IPS-15b (cell line): Measurements from ENCODE around the gene TRPV6.

Source experiments
- H3K27me3 ChIP-seq: one replicate; pipeline ENCODE4 v1.6.1; 2013; ENCODE audit warnings: low read length; ENCODE audit not compliant: control insufficient read depth, insufficient read depth
- H3K36me3 ChIP-seq: one replicate; pipeline ENCODE4 v1.6.1; 2013; ENCODE audit warnings: low read length; ENCODE audit not compliant: control insufficient read depth, insufficient read depth
- H3K4me1 ChIP-seq: one replicate; pipeline ENCODE4 v1.6.1; 2013; ENCODE audit warnings: mild to moderate bottlenecking, low read length; ENCODE audit not compliant: control insufficient read depth, insufficient read depth
- H3K4me3 ChIP-seq: one replicate; pipeline ENCODE4 v1.5.1; 2013; ENCODE audit warnings: low read depth, low read length
- H3K9ac ChIP-seq: one replicate; pipeline ENCODE4 v1.6.1; 2013; ENCODE audit warnings: low read depth, mild to moderate bottlenecking, low read length
- H3K9me3 ChIP-seq: one replicate; pipeline ENCODE4 v1.6.1; 2013; ENCODE audit warnings: mild to moderate bottlenecking, low read length; ENCODE audit not compliant: control insufficient read depth, insufficient read depth

TRPV6 gene

GRCh38 chr7:142879060-142879459 lies 6.5 kb downstream of the TRPV6 start:
- no peaks in the 10 kb centered on the region for H3K27me3 ChIP-seq
- no peaks in the 10 kb centered on the region for H3K36me3 ChIP-seq
- H3K4me3 ChIP-seq: no peak overlapping the region
- no peaks in the 10 kb centered on the region for H3K4me1 ChIP-seq
- H3K9me3 ChIP-seq: no peaks in the 10 kb centered on the region
- H3K9ac ChIP-seq: no peak overlapping the region

DNA sequence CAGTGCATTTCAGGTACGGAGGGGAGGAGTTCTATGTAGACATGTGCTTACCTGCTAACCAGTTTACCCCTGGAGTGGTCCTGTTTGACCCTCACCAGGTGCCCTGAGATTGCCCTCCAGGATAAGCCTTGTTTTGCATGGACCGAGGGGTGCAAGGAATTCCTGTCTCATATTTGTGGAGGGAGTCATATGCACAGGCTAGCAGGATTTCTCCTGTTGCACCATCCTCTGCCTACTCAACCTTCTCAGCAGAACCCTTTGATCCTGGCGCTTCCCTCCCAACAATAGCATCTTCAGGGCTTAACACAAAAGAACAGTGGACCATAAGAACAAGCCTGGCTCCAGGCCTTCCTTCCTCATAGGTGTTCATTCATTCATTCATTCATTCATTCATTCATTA lies 7.2 kb downstream of the TRPV6 start:
- no peaks in the 10 kb centered on the region for H3K36me3 ChIP-seq
- no peaks in the 10 kb centered on the region for H3K4me1 ChIP-seq
- H3K27me3 ChIP-seq: no peaks in the 10 kb centered on the region
- H3K9me3 ChIP-seq: no peaks in the 10 kb centered on the region
- H3K9ac ChIP-seq: no peak overlapping the region
- no peak overlapping the region for H3K4me3 ChIP-seq

GRCh38 chr7:142876991-142877910 lies 8.3 kb downstream of the TRPV6 start:
- Histone ChIP-seq H3K9ac (no peak overlapping the region), H3K27me3 (no peaks in the 10 kb centered on the region), H3K4me1 (no peaks in the 10 kb centered on the region), H3K9me3 (no peaks in the 10 kb centered on the region), H3K4me3 (no peak overlapping the region), H3K36me3 (no peaks in the 10 kb centered on the region)

DNA sequence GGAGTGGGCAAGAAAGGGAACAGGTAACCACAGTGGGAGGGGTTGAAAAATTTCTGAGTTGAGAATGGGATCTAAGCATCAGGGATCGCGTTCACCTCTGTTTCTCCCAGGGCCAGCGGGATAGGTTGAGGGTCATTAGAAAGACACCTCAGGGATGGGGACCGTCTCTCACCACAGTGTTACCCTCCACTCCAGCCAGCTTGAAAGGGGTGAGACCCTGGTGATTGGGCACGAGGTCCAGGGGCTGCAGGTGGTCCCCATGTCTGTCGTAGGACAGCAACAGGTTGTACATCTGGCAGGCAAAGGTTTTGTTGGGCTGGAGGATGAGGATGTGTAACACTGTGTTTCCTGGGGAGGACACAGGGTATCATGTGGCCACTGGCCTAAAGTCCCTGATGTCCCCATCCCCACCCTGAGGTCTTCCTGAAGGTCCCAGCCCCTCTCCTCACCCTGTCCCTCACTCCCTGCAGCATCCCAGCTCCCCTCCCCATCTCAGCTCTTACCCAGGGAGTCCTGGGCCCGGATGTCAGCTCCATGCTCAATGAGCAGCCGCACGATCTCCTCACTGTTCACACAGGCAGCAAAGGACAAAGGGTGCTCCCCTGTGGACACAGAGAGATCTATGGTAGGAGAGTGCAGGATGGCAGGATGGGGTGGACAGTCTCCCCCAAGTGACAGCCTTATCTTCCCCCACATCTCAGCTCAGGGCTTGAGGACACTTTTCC lies 9.1 kb downstream of the TRPV6 start:
- Histone ChIP-seq H3K4me3 (no peak overlapping the region), H3K9ac (no peak overlapping the region), H3K9me3 (no peaks in the 10 kb centered on the region), H3K27me3 (no peaks in the 10 kb centered on the region), H3K36me3 (no peaks in the 10 kb centered on the region), H3K4me1 (no peaks in the 10 kb centered on the region)

DNA sequence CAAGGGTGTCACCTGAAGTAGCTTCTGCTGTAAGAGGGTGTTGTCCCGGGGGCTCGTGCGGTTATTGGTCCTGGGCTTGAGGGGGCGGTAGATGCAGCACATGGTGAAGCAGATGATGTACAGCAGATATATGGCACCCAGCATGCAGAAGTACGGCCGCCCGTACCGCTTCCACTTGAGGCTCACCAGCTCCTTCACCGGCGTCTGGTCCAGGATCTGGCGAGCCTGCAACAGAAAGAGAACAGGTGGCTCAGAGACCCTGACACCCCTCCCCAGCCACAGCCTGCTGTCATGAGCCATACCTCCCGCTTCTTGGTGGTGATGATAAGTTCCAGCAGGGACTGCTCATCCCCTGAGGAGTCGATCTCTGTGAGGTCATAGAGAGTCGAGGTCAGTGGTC lies 10.1 kb downstream of the TRPV6 start:
- Histone ChIP-seq H3K4me1 (no peaks in the 10 kb centered on the region), H3K9ac (no peak overlapping the region), H3K9me3 (no peaks in the 10 kb centered on the region), H3K36me3 (peaks cover 3% of the 10 kb centered on the region), H3K27me3 (no peaks in the 10 kb centered on the region), H3K4me3 (no peak overlapping the region)

DNA sequence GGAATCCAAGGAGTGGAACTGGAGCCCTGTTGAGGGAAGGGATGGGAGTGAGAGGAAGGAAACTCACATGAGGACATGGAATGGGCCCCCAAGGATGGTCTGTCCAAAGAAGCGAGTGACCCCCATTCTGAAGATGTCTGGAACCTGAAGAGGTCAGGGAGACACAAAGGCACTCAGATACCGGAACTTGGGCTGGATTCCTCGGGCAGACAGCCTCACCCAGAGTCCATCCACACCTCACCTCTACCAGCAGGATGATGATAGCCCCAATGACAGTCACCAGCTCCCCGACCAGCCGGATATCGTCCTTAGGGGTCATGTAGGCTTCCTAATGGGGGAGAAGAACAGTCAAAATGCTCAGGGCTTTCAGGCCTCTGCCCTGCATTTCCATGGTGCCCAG lies 10.7 kb downstream of the TRPV6 start:
- no peaks in the 10 kb centered on the region for H3K9me3 ChIP-seq
- H3K27me3 ChIP-seq: no peaks in the 10 kb centered on the region

GRCh38 chr7:142874409-142874808 lies 11.1 kb downstream of the TRPV6 start:
- Histone ChIP-seq H3K27me3 (no peaks in the 10 kb centered on the region), H3K9ac (no peak overlapping the region), H3K4me1 (no peaks in the 10 kb centered on the region), H3K36me3 (peaks cover 3% of the 10 kb centered on the region), H3K4me3 (no peak overlapping the region), H3K9me3 (no peaks in the 10 kb centered on the region)

More for the DNA sequence above, 10.7 kb downstream of the TRPV6 start:
- Histone ChIP-seq H3K4me1 (no peaks in the 10 kb centered on the region), H3K4me3 (no peak overlapping the region), H3K36me3 (peaks cover 3% of the 10 kb centered on the region), H3K9ac (no peak overlapping the region)

GRCh38 chr7:142873871-142874270 lies 11.7 kb downstream of the TRPV6 start:
- Histone ChIP-seq H3K9me3 (no peaks in the 10 kb centered on the region), H3K36me3 (peaks cover 3% of the 10 kb centered on the region), H3K4me1 (no peaks in the 10 kb centered on the region), H3K27me3 (no peaks in the 10 kb centered on the region), H3K9ac (no peak overlapping the region), H3K4me3 (no peak overlapping the region)

DNA sequence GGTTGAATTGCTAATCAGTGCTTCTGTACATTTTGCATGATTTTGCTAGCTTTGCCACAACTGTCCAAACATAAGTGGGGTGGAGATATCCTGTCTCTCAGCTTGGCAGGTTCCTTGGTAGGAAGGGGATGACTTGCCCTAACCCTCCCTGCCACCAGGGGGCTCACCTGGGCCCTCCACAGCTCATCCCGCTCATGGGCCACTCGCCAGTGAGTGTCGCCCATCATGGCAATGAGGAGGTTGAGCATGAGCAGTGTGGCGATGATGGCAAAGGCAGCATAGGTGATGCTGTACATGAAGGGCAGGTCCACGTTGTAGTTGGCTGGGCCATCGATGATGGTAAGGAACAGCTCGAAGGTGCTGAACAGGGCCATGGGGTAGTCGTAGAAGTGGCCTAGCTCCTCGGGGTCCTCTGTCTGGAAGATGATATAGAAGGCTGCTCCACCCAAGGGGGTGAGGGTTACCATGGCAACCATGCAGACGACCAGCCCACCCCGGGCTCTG lies 12.2 kb downstream of the TRPV6 start:
- Histone ChIP-seq H3K36me3 (peaks cover 3% of the 10 kb centered on the region), H3K4me1 (no peaks in the 10 kb centered on the region), H3K9me3 (no peaks in the 10 kb centered on the region)

DNA sequence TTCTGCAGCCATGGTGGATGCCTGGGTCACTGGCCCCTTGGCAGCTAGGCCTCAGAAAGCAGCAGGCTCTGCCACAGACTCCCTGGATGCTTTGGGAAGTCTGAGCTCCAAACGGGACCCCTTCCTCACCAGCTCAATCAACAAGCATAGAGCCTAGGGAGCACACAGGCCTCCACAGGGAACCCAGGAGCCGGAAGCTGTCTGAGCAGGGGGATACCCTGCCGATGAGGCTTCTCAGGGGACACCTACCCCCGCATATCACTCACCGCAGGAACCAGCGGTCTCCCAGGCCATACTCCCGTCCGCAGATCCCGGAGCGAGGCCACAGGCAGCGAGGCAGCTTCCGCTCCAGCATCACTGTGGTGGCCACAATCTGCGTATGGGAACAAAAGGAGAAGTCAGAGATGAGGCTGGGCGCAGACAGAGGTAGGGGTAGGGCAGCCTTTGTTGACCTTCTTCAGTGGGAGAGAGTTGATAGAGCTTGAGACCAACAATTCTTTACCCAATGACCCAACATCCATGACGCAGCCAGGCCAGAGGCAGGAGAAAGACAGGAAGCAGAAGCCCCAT lies 13.4 kb downstream of the TRPV6 start:
- H3K27me3 ChIP-seq: no peaks in the 10 kb centered on the region
- no peaks in the 10 kb centered on the region for H3K9me3 ChIP-seq
- no peak overlapping the region for H3K4me3 ChIP-seq
- H3K36me3 ChIP-seq: peaks cover 3% of the 10 kb centered on the region
- no peak overlapping the region for H3K9ac ChIP-seq
- H3K4me1 ChIP-seq: no peaks in the 10 kb centered on the region

More for the DNA sequence above, 12.2 kb downstream of the TRPV6 start:
- Histone ChIP-seq H3K9ac (no peak overlapping the region), H3K27me3 (no peaks in the 10 kb centered on the region), H3K4me3 (no peak overlapping the region)

- peaks cover 3% of the 10 kb centered on the region for H3K36me3 ChIP-seq
- H3K9me3 ChIP-seq: no peaks in the 10 kb centered on the region
- H3K4me1 ChIP-seq: no peaks in the 10 kb centered on the region
- no peaks in the 10 kb centered on the region for H3K27me3 ChIP-seq
- H3K9ac ChIP-seq: no peak overlapping the region
- no peak overlapping the region for H3K4me3 ChIP-seq
Observed at GRCh38 chr7:142871260-142872105, 14.1 kb downstream of the TRPV6 start.
